Osteocyte (in vitro differentiated cells): Measurements from ENCODE around the gene ARHGAP28. TPM values are rescaled to one million over a fixed set of nuclear protein-coding genes. Genes with fewer than 3 reads are reported as not detected.
A peak's percentile ranks its signal among the peaks of the same experiment; 100 is the strongest.

Experiments
- DNase-seq: peaks from one replicate; pipeline ENCODE4 v3.0.0; 2021; ENCODE audit warnings: mixed read lengths; ENCODE audit not compliant: unreplicated experiment; ENCODE audit errors: extremely low spot score
- H3K27ac Mint-ChIP-seq: one replicate; pipeline ENCODE4 v1.8.0; 2021; ENCODE audit warnings: mild to moderate bottlenecking, mixed read lengths; ENCODE audit not compliant: unreplicated experiment
- H3K27me3 Mint-ChIP-seq: one replicate; pipeline ENCODE4 v1.8.0; 2021; ENCODE audit warnings: mixed read lengths; ENCODE audit not compliant: unreplicated experiment
- H3K36me3 Mint-ChIP-seq: one replicate; pipeline ENCODE4 v1.8.0; 2021; ENCODE audit warnings: mixed read lengths; ENCODE audit not compliant: unreplicated experiment
- H3K4me1 Mint-ChIP-seq: one replicate; pipeline ENCODE4 v1.8.0; 2021; ENCODE audit warnings: mixed read lengths; ENCODE audit not compliant: unreplicated experiment
- H3K4me3 Mint-ChIP-seq: one replicate; pipeline ENCODE4 v1.8.0; 2021; ENCODE audit warnings: mild to moderate bottlenecking, moderate library complexity, mixed read lengths; ENCODE audit not compliant: unreplicated experiment
- H3K9me3 Mint-ChIP-seq: one replicate; pipeline ENCODE4 v1.8.0; 2021; ENCODE audit warnings: mixed read lengths; ENCODE audit not compliant: unreplicated experiment
- total RNA-seq: library from RNA; stranded (reverse); gene quantifications from 2 replicates; pipeline ENCODE4 v1.2.1, GENCODE V29; 2021
- TF ChIP-seq, protein P1 (sequence below): fragments of 200-600 bp; sonication (generic); IDR thresholded peaks from 2 replicates; pipeline ENCODE4 v1.5.0; 2021; ENCODE audit warnings: antibody characterized with exemption, mild to moderate bottlenecking, moderate library complexity

The ARHGAP28 gene
- total RNA-seq, 1 donor from 2014 or later = 18.1 TPM

DNA sequence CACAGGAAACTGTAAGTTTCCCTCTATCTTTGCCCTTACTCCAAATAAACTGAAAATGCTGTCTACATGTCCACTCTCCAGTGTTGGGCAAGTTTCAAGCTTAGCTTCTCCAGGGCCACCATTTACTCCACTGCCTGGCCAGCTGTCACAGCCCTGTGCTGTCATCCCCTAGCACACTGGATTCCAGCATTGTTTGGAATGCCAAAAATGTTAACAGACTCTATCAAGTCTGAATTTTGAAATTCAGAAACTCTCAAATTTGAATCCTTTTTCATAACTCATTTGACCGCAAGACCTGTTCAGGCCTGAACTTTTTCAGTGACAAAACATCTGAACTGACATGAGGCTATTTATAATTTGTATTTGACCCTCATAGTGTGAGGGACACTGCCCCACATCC is 5.2 kb upstream of the ARHGAP28 start:
- Mint-ChIP-seq H3K36me3 (no peaks in the 10 kb centered on the region), H3K4me1 (peaks cover 14% of the 10 kb centered on the region), H3K9me3 (no peaks in the 10 kb centered on the region), H3K27ac (no peak overlapping the region), H3K4me3 (no peak overlapping the region), H3K27me3 (peaks cover 21% of the 10 kb centered on the region)
- TF ChIP-seq, protein P1, sequence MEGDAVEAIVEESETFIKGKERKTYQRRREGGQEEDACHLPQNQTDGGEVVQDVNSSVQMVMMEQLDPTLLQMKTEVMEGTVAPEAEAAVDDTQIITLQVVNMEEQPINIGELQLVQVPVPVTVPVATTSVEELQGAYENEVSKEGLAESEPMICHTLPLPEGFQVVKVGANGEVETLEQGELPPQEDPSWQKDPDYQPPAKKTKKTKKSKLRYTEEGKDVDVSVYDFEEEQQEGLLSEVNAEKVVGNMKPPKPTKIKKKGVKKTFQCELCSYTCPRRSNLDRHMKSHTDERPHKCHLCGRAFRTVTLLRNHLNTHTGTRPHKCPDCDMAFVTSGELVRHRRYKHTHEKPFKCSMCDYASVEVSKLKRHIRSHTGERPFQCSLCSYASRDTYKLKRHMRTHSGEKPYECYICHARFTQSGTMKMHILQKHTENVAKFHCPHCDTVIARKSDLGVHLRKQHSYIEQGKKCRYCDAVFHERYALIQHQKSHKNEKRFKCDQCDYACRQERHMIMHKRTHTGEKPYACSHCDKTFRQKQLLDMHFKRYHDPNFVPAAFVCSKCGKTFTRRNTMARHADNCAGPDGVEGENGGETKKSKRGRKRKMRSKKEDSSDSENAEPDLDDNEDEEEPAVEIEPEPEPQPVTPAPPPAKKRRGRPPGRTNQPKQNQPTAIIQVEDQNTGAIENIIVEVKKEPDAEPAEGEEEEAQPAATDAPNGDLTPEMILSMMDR = no peak
- DNase-seq = no peak

DNA sequence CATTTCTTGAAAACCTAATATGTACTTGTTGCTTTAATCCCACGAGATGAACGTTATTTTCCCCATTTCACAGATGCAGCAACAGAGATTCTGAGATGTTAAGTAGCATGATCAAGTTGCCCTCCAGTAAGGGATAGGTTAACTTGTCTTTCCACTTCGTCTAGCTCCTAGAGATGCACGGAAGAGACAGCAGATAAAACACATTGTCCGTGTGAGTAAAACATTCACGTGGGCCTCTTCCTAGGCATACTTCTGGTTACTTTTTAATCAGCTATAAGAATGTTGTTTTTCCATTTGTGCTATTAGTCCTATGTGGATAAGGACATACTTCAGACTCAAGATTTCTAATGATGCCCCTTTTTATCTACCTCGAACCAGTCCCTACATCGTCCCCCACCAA is 1.2 kb upstream of the ARHGAP28 start:
- H3K27me3 Mint-ChIP-seq = peaks cover 13% of the 10 kb centered on the region
- no peaks in the 10 kb centered on the region for H3K9me3 Mint-ChIP-seq
- H3K4me1 Mint-ChIP-seq = peaks cover 34% of the 10 kb centered on the region
- no peaks in the 10 kb centered on the region for H3K36me3 Mint-ChIP-seq
- no peak for DNase-seq
- TF ChIP-seq, protein P1 = no peak
- H3K27ac Mint-ChIP-seq = peak overlapping the region; percentile 97
- H3K4me3 Mint-ChIP-seq = no peak overlapping the region

DNA sequence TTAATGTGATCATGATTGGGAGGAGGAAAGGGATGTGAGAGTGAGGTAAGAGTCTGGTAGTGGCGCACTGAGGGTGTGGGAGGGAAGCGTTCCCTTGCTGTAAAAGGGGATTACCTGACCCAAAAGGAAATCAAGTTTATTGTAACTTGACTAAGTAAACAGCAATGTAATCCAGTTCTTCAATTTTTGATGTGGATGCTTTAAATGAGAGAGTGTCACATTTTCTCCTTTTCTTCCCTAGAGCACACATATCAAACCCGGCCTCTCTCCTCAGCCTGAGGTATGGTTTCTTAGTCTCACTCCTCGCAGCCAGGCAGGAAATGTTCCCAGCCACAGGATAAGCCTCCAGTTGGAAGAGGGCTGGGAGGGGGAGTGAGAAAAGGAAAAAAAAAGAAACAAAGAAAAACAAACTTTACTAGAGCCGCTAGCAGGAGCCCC is 688 bp upstream of the ARHGAP28 start:
- Mint-ChIP-seq H3K4me3 (peak overlapping the region; percentile 92), H3K9me3 (no peaks in the 10 kb centered on the region), H3K27ac (peak overlapping the region; percentile 97), H3K4me1 (peaks cover 39% of the 10 kb centered on the region), H3K36me3 (no peaks in the 10 kb centered on the region), H3K27me3 (peaks cover 13% of the 10 kb centered on the region)
- DNase-seq = no peak
- TF ChIP-seq, protein P1 = no peak

DNA sequence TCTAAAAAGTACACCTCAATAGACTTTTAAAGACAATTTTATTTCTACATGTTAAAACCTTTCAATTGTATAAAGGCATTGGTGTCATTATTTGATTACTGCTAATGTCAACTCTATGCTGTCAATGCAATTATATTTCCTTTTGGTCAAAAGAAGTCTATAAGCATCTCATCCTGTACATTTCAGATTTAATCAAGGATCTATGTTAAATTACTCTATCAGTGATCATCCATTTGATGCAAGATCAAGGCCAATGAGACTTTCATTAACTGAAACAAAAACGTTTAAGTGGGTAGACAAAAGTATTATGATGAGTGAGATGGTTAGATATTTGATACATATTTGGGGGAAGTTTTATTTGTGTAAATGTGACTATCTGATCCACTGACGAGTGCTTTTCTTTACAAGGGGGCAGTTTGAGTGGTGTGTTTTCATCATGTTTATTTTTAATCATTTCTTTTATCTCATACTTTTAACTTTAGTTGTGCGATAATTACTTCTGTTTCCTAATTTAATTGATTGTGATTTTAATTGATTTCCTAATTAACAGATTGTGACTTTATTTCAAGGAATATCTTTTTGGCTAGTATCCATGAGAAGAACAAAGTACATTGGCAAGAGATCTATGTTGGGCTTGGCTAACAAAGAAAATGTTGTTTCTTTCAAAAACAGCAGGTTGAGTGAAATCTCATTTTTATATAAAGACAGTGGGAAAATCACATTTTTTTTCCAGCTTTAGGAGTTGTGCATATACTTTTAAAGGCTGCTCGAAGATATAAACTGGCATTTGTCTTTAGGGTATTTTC is 1.1 kb downstream of the ARHGAP28 start:
- Mint-ChIP-seq H3K4me1 (peaks cover 56% of the 10 kb centered on the region), H3K9me3 (no peaks in the 10 kb centered on the region), H3K4me3 (peak overlapping the region; percentile 92), H3K27ac (peak overlapping the region; percentile 77), H3K36me3 (no peaks in the 10 kb centered on the region), H3K27me3 (peaks cover 10% of the 10 kb centered on the region)
- TF ChIP-seq, protein P1 = no peak
- DNase-seq = no peak

DNA sequence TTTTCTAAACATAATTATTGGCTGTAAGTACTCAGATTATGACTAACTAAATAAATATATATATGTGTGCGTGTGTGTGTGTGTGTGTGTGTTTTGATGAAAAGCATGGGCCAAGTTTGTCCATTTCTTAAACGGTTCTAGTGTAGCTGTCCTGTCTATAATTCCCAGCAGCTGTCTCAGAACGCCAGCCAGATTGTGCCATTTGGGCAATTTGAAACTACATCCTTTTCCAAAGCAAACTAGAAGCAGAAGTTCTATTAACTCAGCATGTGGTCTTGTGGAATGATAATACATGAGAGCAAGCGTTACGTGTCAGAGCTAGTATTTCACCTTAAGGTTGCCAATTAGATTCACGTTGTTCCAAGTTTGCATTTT is 1.7 kb downstream of the ARHGAP28 start:
- no peak for DNase-seq
- Mint-ChIP-seq H3K27ac (peak overlapping the region; percentile 77), H3K36me3 (no peaks in the 10 kb centered on the region), H3K4me1 (peaks cover 62% of the 10 kb centered on the region), H3K4me3 (peak overlapping the region; percentile 92), H3K9me3 (no peaks in the 10 kb centered on the region), H3K27me3 (peaks cover 10% of the 10 kb centered on the region)
- TF ChIP-seq, protein P1 = no peak
